ENCODE data around the gene SFXN2. TPM values are rescaled to one million over a fixed set of nuclear protein-coding genes. Genes with fewer than 3 reads are reported as not detected.
A peak's percentile ranks its signal among the peaks of the same experiment; 100 is the strongest.

The SFXN2 gene
- total and polyA plus RNA-seq, 2 experiments from 2014 or later = 5.7 to 6.2 TPM

DNA sequence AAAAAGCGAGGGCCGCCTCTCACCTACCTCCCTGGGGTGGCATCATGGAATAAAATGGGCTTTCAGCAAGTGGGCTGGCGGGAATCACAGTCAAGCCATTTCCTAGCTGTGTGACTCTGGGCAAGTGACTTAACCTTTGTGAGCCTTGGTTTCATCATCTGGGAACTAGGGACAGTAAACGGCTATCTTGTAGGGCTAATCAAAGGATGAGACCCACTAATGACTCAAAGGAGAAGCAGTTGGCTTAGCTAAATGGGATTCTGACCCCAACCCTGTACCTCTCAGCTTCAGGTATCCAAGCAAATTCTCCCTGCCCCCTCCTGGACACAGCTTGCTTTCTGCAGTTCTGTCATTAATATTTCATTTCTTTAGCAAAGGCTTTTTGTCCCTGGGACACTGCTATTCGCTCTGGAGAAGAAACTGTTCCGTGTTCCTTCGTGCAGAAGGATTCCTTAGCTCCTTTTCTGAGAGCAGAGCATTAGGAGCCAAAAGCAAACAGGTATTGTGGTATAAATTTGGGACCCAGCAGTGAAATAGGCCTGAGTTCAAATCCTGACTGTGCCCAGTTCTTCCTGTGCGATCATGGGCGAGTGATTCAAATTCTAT, 44.3 kb upstream of the SFXN2 start:
- H4K20me1 ChIP-seq (replicated peaks; ENCODE audit: insufficient read depth) = no peaks in the 10 kb centered on the region
- no peaks in the 10 kb centered on the region for H3K79me2 ChIP-seq (replicated peaks; ENCODE audit: insufficient read depth)
- no peaks in the 10 kb centered on the region for H3K27me3 ChIP-seq (ENCODE audit: insufficient read depth)
- Mint-ChIP-seq H3K27me3 (ENCODE audit: insufficient read depth, low read depth, poor library complexity) (peaks cover 19% of the 10 kb centered on the region), H3K27ac (peak overlapping the region; percentile 65; the same call in 1 of the 2 replicates), H3K4me3 (no peak overlapping the region), H3K36me3 (ENCODE audit: low read depth) (no peaks in the 10 kb centered on the region; the same call in 2 of the 3 replicates), H3K9me3 (no peaks in the 10 kb centered on the region), H3K4me1 (peaks cover 51% of the 10 kb centered on the region)
- DNase-seq (ENCODE audit: low spot score) = no peak
- H3K4me1 ChIP-seq (ENCODE audit: insufficient read depth) = peaks cover 42% of the 10 kb centered on the region
- peak overlapping the region; percentile 75 for H3K4me2 ChIP-seq
- ATAC-seq = no peak
- no peak for TF ChIP-seq ZNF462 (CRISPR knock-in tag; IDR thresholded peaks at IDR 0.05)
- no peak for TF ChIP-seq EZH2 (IDR thresholded peaks at IDR 0.05; ENCODE audit: low read depth, unreplicated experiment)
- TF ChIP-seq CREB1 (CRISPR knock-in tag; IDR thresholded peaks at IDR 0.05; ENCODE audit: low read depth) = no peak
- H3F3A ChIP-seq (replicated peaks; ENCODE audit: low read depth) = peaks cover 22% of the 10 kb centered on the region
- H3K27ac ChIP-seq (ENCODE audit: low read depth) = 0 out of 2 replicates have a peak overlapping the region, but pooled peaks have one; percentile 68
- H2AFZ ChIP-seq = no peak overlapping the region
- H3K9me2 ChIP-seq (ENCODE audit: insufficient read depth) = no peaks in the 10 kb centered on the region
- peak overlapping the region; percentile 15; the same call in 1 of the 2 replicates for H3K4me3 ChIP-seq
- no peaks in the 10 kb centered on the region for H3K36me3 ChIP-seq (ENCODE audit: insufficient read depth)

GRCh38 chr10:102670871-102671434, 43.5 kb upstream of the SFXN2 start:
- no peaks in the 10 kb centered on the region for H3K36me3 ChIP-seq (ENCODE audit: insufficient read depth)
- H3K36me3 Mint-ChIP-seq (ENCODE audit: low read depth) = no peaks in the 10 kb centered on the region; the same call in 2 of the 3 replicates
- peaks cover 28% of the 10 kb centered on the region for H3F3A ChIP-seq (replicated peaks; ENCODE audit: low read depth)
- peak overlapping the region; percentile 72; the same call in 1 of the 2 replicates for H2AFZ ChIP-seq
- no peaks in the 10 kb centered on the region for H3K27me3 ChIP-seq (ENCODE audit: insufficient read depth)
- no peaks in the 10 kb centered on the region for H3K9me3 Mint-ChIP-seq
- no peaks in the 10 kb centered on the region for H4K20me1 ChIP-seq (replicated peaks; ENCODE audit: insufficient read depth)
- H3K27ac Mint-ChIP-seq = peak overlapping the region; percentile 65; the same call in 1 of the 2 replicates
- H3K4me2 ChIP-seq = peak overlapping the region; percentile 75
- 0 out of 2 replicates have a peak overlapping the region, but pooled peaks have one; percentile 15 for H3K4me3 ChIP-seq
- ATAC-seq = peak; percentile 20
- peaks cover 49% of the 10 kb centered on the region for H3K4me1 ChIP-seq (ENCODE audit: insufficient read depth)
- peaks cover 59% of the 10 kb centered on the region for H3K4me1 Mint-ChIP-seq
- H3K79me2 ChIP-seq (replicated peaks; ENCODE audit: insufficient read depth) = no peaks in the 10 kb centered on the region
- H3K9me2 ChIP-seq (ENCODE audit: insufficient read depth) = no peaks in the 10 kb centered on the region
- peaks cover 20% of the 10 kb centered on the region for H3K27me3 Mint-ChIP-seq (ENCODE audit: insufficient read depth, low read depth, poor library complexity)
- peak; percentile 64 for DNase-seq (ENCODE audit: low spot score)
- H3K27ac ChIP-seq (ENCODE audit: low read depth) = peak overlapping the region; percentile 72; the same call in 1 of the 2 replicates
- peak overlapping the region; percentile 17; the same call in 1 of the 3 replicates for H3K4me3 Mint-ChIP-seq
- TF ChIP-seq CREB1 (CRISPR knock-in tag; IDR thresholded peaks at IDR 0.05; ENCODE audit: low read depth) (no peak), POLR2AphosphoS5 (IDR thresholded peaks at IDR 0.05; ENCODE audit: low read depth) (no peak), STAT1 (IDR thresholded peaks at IDR 0.05; ENCODE audit: unreplicated experiment) (no peak), CTCF (conservative IDR thresholded peaks at IDR 0.05; ENCODE audit: low read depth in 2 of 2) (no peak)

All from GM23338 (cell line).